ENCODE data around the gene MAPKAPK2.

DNA sequence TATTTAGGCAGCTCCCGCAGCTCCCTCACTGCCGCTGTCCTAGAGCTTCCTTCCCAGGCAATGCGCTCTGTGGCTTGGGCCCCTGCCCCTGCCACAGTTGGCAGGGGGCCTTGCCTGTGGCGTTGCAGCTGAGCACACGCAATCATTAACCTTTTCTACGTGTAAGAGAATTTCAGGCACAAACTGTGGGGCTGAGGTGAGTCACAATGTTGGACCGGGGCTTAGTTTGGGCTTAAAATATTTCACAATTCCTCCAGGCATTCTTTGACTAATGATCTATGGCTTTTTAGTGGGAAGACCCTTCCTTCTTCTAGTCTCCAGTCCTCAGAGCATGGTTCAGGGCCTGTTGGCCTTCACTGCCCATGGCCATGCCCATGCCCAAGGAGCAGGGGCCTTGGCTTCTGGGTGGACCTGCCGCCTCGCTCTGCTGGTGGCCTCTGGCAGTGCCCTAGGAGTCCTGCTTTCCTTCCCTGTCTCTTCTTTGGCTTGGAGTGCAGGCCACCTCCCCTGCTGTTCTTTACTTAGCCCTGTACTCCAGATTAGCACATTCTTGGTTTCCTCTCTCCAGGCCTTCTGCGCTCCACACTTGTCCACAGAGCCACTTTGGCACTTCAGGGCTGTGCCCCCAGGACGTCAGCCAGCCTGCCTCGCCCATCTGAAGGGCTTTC, 39.2 kb downstream of the MAPKAPK2 start:
- TF ChIP-seq RAD21 (IDR thresholded peaks at IDR 0.05; ENCODE audit: low read depth) (no peak), CREB1 (IDR thresholded peaks at IDR 0.05; ENCODE audit: low read depth) (no peak), TAF1 (IDR thresholded peaks at IDR 0.05; ENCODE audit: low read depth) (no peak), TCF12 (IDR thresholded peaks at IDR 0.05; ENCODE audit: low read depth) (no peak), YY1 (IDR thresholded peaks at IDR 0.05; ENCODE audit: low read depth) (no peak), NFIC (IDR thresholded peaks at IDR 0.05) (no peak), EGR1 (IDR thresholded peaks at IDR 0.05) (no peak)
- TF ChIP-seq, protein P1, sequence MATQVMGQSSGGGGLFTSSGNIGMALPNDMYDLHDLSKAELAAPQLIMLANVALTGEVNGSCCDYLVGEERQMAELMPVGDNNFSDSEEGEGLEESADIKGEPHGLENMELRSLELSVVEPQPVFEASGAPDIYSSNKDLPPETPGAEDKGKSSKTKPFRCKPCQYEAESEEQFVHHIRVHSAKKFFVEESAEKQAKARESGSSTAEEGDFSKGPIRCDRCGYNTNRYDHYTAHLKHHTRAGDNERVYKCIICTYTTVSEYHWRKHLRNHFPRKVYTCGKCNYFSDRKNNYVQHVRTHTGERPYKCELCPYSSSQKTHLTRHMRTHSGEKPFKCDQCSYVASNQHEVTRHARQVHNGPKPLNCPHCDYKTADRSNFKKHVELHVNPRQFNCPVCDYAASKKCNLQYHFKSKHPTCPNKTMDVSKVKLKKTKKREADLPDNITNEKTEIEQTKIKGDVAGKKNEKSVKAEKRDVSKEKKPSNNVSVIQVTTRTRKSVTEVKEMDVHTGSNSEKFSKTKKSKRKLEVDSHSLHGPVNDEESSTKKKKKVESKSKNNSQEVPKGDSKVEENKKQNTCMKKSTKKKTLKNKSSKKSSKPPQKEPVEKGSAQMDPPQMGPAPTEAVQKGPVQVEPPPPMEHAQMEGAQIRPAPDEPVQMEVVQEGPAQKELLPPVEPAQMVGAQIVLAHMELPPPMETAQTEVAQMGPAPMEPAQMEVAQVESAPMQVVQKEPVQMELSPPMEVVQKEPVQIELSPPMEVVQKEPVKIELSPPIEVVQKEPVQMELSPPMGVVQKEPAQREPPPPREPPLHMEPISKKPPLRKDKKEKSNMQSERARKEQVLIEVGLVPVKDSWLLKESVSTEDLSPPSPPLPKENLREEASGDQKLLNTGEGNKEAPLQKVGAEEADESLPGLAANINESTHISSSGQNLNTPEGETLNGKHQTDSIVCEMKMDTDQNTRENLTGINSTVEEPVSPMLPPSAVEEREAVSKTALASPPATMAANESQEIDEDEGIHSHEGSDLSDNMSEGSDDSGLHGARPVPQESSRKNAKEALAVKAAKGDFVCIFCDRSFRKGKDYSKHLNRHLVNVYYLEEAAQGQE (IDR thresholded peaks at IDR 0.05; ENCODE audit: low read depth): no peak
- TF ChIP-seq, protein P2, sequence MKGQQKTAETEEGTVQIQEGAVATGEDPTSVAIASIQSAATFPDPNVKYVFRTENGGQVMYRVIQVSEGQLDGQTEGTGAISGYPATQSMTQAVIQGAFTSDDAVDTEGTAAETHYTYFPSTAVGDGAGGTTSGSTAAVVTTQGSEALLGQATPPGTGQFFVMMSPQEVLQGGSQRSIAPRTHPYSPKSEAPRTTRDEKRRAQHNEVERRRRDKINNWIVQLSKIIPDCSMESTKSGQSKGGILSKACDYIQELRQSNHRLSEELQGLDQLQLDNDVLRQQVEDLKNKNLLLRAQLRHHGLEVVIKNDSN (IDR thresholded peaks at IDR 0.05): no peak
